Pons (tissue), 1 donor: Measurements from ENCODE around the gene PON1.

Experiments
- DNase-seq: peaks from one replicate; pipeline ENCODE4 v3.0.0-alpha.2; 2016; ENCODE audit warnings: low spot score

Gene PON1

DNA sequence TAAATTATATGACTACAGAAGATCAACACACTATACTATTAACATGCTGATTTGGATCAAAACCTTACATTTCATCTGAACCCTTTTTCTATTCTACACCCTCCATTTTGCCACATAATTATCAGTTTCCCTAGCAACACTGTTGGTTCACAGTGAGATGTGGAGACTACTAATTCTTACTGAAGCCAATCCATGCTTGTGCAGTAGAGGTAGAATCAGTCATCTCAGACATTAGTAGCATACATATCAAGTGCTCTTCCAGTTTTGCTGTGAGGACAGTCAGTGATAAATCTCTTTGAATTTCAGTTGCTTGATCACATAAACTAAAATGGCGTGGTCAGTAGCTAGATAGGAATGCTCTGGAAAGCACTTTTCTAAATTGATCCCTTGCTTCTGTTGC lies 70.3 kb downstream of the PON1 start:
- DNase-seq: no peak

DNA sequence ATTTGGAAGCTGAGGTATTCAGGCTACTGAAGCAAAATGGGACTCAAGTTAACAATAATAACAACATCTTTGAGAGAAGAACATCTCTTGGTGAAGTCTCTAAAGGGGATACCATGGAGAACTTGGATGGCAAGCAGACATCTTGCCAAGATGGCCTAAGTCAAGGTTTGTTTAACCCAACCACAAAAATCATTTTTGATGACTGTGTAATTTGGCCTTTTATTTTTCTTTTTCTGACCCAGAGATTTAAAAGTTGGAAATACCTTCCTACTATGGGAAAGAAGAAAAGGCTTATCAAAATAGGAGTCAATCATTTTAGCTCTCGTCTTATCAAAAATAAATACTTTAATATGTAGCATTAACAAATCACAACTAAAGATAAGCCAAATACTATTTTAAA lies 72.4 kb downstream of the PON1 start:
- no peak for DNase-seq

DNA sequence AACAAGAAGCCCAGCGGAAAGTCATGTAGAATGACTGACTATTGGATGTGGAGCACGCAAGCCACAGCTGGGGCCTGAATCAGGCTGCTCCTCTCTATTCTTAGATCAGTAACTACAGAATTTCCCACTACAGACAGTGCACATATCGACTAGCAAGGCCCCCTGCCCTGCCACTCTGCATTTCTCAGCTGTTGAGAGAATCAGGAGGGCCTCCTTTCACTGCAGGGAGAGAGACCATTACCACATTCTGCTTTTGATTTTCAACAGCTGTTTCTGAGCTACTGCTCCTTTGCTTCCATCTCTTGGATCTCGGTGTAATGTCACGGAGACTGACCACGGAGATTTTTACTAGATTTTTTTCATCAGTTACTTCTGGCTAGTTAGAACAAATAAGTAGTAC lies 73.8 kb downstream of the PON1 start:
- DNase-seq: no peak
